HCT116 (cell line): ENCODE measurements around the gene VASH2. TPM values are rescaled to one million over a fixed set of nuclear protein-coding genes. Genes with fewer than 3 reads are reported as not detected.

Experiments used
- ATAC-seq: fragments of 200-7000 bp; cut with Tn5 transposase; 2 replicates; pipeline ENCODE4 v1.9.1; 2020; ENCODE audit warnings: mild to moderate bottlenecking, moderate library complexity
- BruUV-seq: library from RNA; stranded (reverse); fragments of 400-500 nt; replicated peaks from 2 replicates; lab custom pipeline; 2021; lab: Mats Ljungman, UMichigan
- CTCF ChIA-PET: fragments of 300-600 bp; sonication (Branson Sonifier 250); formaldehyde crosslinking; loops from one replicate; lab custom pipeline; 2021; ENCODE audit warnings: antibody characterized with exemption; lab: Charles Lee
- POLR2A ChIA-PET: fragments of 300-600, 350-600 bp; sonication (Branson Sonifier 250); formaldehyde crosslinking; loops from one replicate; lab custom pipeline; 2021; ENCODE audit warnings: antibody characterized with exemption; lab: Charles Lee
- RAD21 ChIA-PET, 2 experiments: fragments of 300-600 bp; sonication (Branson Sonifier 250); formaldehyde crosslinking; loops; one replicate each; lab custom pipeline; 2023; ENCODE audit warnings: low total read pairs in 2 of 2; ENCODE audit not compliant: uncharacterized antibody in 2 of 2, unreplicated experiment in 2 of 2, low non-redundant PET in 1 of 2; lab: Charles Lee
- DNase-seq: peaks from one replicate; pipeline ENCODE4 v3.0.0-alpha.2; 2010; ENCODE audit warnings: low read depth, low spot score
- H2AFZ ChIP-seq: fragments of 200-600 bp; shearing (Covaris generic), sonication (generic); 2 replicates; pipeline ENCODE4 v1.6.1; 2017; ENCODE audit warnings: low read depth, mixed run types, mixed read lengths, antibody characterized with exemption, low read length; ENCODE audit not compliant: poor library complexity, severe bottlenecking
- H3K27ac ChIP-seq: 2 replicates; pipeline ENCODE4 v1.5.1; 2012; ENCODE audit warnings: low read depth, low read length
- H3K27me3 ChIP-seq: fragments of 200-600 bp; sonication (generic); 2 replicates; pipeline ENCODE4 v1.6.1; 2016; ENCODE audit warnings: mixed run types, low read length, mixed read lengths; ENCODE audit not compliant: insufficient read depth
- H3K36me3 ChIP-seq, 2 experiments: fragments of 200-500 bp in 1 of 2; fragments of 200-600 bp in 1 of 2; sonication (Bioruptor generic) in 1 of 2; sonication (generic) in 1 of 2; 2 replicates each; pipeline versions ENCODE4 v1.5.1 to v1.6.1; 2014 to 2016; ENCODE audit warnings: low read length in 2 of 2, inconsistent platforms in 1 of 2, mixed read lengths in 1 of 2, mixed run types in 1 of 2; ENCODE audit not compliant: insufficient read depth in 2 of 2, control insufficient read depth in 1 of 2
- H3K4me1 ChIP-seq, 2 experiments: fragments of 200-600 bp in 1 of 2; sonication (generic) in 1 of 2; 2 replicates each; pipeline versions ENCODE4 v1.5.1 to v1.6.1; 2012 to 2017; ENCODE audit warnings: low read length in 2 of 2, inconsistent platforms in 1 of 2, mild to moderate bottlenecking in 1 of 2, mixed read lengths in 1 of 2, mixed run types in 1 of 2, moderate library complexity in 1 of 2; ENCODE audit not compliant: insufficient read depth in 2 of 2, control insufficient read depth in 1 of 2
- H3K4me2 ChIP-seq: fragments of 200-600 bp; sonication (generic); 2 replicates; pipeline ENCODE4 v1.6.1; 2017; ENCODE audit warnings: mixed run types, low read length, mixed read lengths
- H3K4me3 ChIP-seq, 2 experiments: fragments of 200-600 bp in 1 of 2; sonication (generic) in 1 of 2; replicated peaks in 1 of 2; 2 replicates each; pipeline ENCODE4 v1.5.1; 2011 to 2016; ENCODE audit warnings: low read length in 2 of 2, control low read depth in 1 of 2, low read depth in 1 of 2, mild to moderate bottlenecking in 1 of 2, mixed read lengths in 1 of 2, mixed run types in 1 of 2
- H3K79me2 ChIP-seq: fragments of 200-600 bp; sonication (generic); 2 replicates; pipeline ENCODE4 v1.6.1; 2017; ENCODE audit warnings: mild to moderate bottlenecking, mixed run types, low read length, moderate library complexity, mixed read lengths; ENCODE audit not compliant: insufficient read depth
- H3K9ac ChIP-seq: fragments of 200-600 bp; sonication (generic); 2 replicates; pipeline ENCODE4 v1.6.1; 2016; ENCODE audit warnings: low read length, mixed read lengths
- H3K9me2 ChIP-seq: fragments of 200-600 bp; sonication (generic), shearing (Covaris generic); 2 replicates; pipeline ENCODE4 v1.6.1; 2017; ENCODE audit warnings: mixed run types, mild to moderate bottlenecking, moderate library complexity; ENCODE audit not compliant: insufficient read depth
- H3K9me3 ChIP-seq, 2 experiments: fragments of 200-500 bp in 1 of 2; fragments of 200-600 bp in 1 of 2; sonication (Bioruptor generic) in 1 of 2; sonication (generic) in 1 of 2; 2 replicates each; pipeline ENCODE4 v1.6.1; 2014 to 2017; ENCODE audit warnings: low read length in 2 of 2, mixed read lengths in 2 of 2, inconsistent platforms in 1 of 2, low read depth in 1 of 2, mild to moderate bottlenecking in 1 of 2, mixed run types in 1 of 2, moderate library complexity in 1 of 2; ENCODE audit not compliant: control insufficient read depth in 1 of 2, insufficient read depth in 1 of 2
- H4K20me1 ChIP-seq: fragments of 200-600 bp; sonication (generic), shearing (Covaris generic); 2 replicates; pipeline ENCODE4 v1.6.1; 2017; ENCODE audit warnings: mixed run types, mild to moderate bottlenecking, moderate library complexity; ENCODE audit not compliant: insufficient read depth
- ATF3 ChIP-seq: IDR thresholded peaks from 2 replicates; pipeline ENCODE4 v1.6.1; 2012
- EZH2 ChIP-seq: fragments of 200-600 bp; sonication (generic); IDR thresholded peaks from 2 replicates; pipeline ENCODE4 v1.6.1; 2017; ENCODE audit warnings: antibody characterized with exemption, mixed run types
- ZFX ChIP-seq: fragments of 450-650 bp; IDR thresholded peaks from 2 replicates; pipeline ENCODE4 v1.6.1; 2017
- intact Hi-C: fragments of 100-400 bp; cut with micrococcal nuclease; formaldehyde crosslinking; loops from 2 replicates; pipeline ENCODE4 v1.10.0; 2022
- total RNA-seq: library from RNA; stranded (reverse); gene quantifications from one replicate; pipeline ENCODE4 v1.2.1, GENCODE V29; 2021; ENCODE audit not compliant: unreplicated experiment
- TF ChIP-seq, protein P1 (sequence below), 3 experiments: fragments of 200-600 bp in 1 of 3; sonication (generic) in 1 of 3; IDR thresholded peaks in 2 of 3; conservative IDR thresholded peaks in 1 of 3; 2 replicates each; pipeline ENCODE4 v1.5.1; 2012 to 2017; ENCODE audit warnings: low read depth in 2 of 3, low read length in 2 of 3, antibody characterized with exemption in 1 of 3, borderline replicate concordance in 1 of 3, control low read depth in 1 of 3, mild to moderate bottlenecking in 1 of 3, mixed read lengths in 1 of 3, mixed run types in 1 of 3, moderate library complexity in 1 of 3; ENCODE audit not compliant: insufficient read depth in 1 of 3
- TF ChIP-seq, protein P2 (sequence below): IDR thresholded peaks from 2 replicates; pipeline ENCODE4 v1.6.1; 2012; ENCODE audit warnings: low read depth

VASH2 gene
- total RNA-seq, 1 experiment from 2014 or later, result 5.7 TPM

DNA sequence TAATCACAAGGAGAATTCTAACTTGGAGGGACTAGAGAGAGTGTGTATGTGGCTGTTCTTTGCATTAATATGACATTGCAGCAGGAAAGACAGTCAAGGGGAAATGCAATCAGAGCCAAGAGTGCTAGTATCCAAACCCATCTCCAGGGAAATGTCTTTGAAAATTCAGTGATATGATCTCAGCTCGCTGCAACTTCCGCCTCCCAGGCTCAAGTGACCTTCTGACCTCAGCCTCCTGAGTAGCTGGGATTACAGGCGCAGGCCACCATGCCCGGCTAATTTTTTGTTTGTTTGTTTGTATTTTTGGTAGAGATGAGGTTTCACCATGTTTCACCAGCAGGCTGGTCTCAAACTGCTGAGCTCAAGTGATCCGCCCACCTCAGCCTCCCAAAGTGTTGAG, 16.3 kb downstream of the VASH2 start:
- intact Hi-C loops, result no loop called here
- Histone ChIP-seq H3K9ac (no peak overlapping the region), H3K9me2 (no peaks in the 10 kb centered on the region), H3K27ac (no peak overlapping the region), H4K20me1 (no peaks in the 10 kb centered on the region), H2AFZ (no peak overlapping the region), H3K4me1 (peaks cover 2 to 9% of the 10 kb centered on the region in 2 experiments; a peak in 3 of 4 replicates), H3K4me2 (no peak overlapping the region), H3K79me2 (no peaks in the 10 kb centered on the region), H3K36me3 (no peaks in the 10 kb centered on the region), H3K9me3 (no peaks in the 10 kb centered on the region)
- RAD21 ChIA-PET, result no interaction called here
- CTCF ChIA-PET, result no interaction called here
- no peak for ATAC-seq
- TF ChIP-seq ZFX (no peak), EZH2 (no peak), ATF3 (no peak)
- TF ChIP-seq, protein P1, sequence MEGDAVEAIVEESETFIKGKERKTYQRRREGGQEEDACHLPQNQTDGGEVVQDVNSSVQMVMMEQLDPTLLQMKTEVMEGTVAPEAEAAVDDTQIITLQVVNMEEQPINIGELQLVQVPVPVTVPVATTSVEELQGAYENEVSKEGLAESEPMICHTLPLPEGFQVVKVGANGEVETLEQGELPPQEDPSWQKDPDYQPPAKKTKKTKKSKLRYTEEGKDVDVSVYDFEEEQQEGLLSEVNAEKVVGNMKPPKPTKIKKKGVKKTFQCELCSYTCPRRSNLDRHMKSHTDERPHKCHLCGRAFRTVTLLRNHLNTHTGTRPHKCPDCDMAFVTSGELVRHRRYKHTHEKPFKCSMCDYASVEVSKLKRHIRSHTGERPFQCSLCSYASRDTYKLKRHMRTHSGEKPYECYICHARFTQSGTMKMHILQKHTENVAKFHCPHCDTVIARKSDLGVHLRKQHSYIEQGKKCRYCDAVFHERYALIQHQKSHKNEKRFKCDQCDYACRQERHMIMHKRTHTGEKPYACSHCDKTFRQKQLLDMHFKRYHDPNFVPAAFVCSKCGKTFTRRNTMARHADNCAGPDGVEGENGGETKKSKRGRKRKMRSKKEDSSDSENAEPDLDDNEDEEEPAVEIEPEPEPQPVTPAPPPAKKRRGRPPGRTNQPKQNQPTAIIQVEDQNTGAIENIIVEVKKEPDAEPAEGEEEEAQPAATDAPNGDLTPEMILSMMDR (IDR thresholded peaks at IDR 0.05 in 2 of 3, conservative IDR thresholded peaks at IDR 0.05 in 1 of 3; ENCODE audit: borderline replicate concordance in 1 of 3, insufficient read depth in 1 of 3, low read depth in 2 of 3, low read length in 2 of 3), result no peak
- TF ChIP-seq, protein P2, sequence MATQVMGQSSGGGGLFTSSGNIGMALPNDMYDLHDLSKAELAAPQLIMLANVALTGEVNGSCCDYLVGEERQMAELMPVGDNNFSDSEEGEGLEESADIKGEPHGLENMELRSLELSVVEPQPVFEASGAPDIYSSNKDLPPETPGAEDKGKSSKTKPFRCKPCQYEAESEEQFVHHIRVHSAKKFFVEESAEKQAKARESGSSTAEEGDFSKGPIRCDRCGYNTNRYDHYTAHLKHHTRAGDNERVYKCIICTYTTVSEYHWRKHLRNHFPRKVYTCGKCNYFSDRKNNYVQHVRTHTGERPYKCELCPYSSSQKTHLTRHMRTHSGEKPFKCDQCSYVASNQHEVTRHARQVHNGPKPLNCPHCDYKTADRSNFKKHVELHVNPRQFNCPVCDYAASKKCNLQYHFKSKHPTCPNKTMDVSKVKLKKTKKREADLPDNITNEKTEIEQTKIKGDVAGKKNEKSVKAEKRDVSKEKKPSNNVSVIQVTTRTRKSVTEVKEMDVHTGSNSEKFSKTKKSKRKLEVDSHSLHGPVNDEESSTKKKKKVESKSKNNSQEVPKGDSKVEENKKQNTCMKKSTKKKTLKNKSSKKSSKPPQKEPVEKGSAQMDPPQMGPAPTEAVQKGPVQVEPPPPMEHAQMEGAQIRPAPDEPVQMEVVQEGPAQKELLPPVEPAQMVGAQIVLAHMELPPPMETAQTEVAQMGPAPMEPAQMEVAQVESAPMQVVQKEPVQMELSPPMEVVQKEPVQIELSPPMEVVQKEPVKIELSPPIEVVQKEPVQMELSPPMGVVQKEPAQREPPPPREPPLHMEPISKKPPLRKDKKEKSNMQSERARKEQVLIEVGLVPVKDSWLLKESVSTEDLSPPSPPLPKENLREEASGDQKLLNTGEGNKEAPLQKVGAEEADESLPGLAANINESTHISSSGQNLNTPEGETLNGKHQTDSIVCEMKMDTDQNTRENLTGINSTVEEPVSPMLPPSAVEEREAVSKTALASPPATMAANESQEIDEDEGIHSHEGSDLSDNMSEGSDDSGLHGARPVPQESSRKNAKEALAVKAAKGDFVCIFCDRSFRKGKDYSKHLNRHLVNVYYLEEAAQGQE, result no peak
- TF ChIP-seq, all 23 proteins: peak for 0
- no peak overlapping the region for H3K4me3 ChIP-seq
- POLR2A ChIA-PET, result no interaction called here
- DNase-seq, result no peak
- no TSS peak for BruUV-seq
- no peaks in the 10 kb centered on the region for H3K27me3 ChIP-seq
